IPS-15b (cell line): ENCODE results near the gene ZNF444.
A peak's percentile ranks its signal among the peaks of the same experiment; 100 is the strongest.
"Not testable (repeated sequence)": the region's sequence is repeated elsewhere in the genome, so short reads cannot be mapped to it uniquely, and the experiment has no call there.

ENCODE experiments used
- H3K27me3 ChIP-seq: one replicate; pipeline ENCODE4 v1.6.1; 2013; ENCODE audit warnings: low read length; ENCODE audit not compliant: control insufficient read depth, insufficient read depth
- H3K36me3 ChIP-seq: one replicate; pipeline ENCODE4 v1.6.1; 2013; ENCODE audit warnings: low read length; ENCODE audit not compliant: control insufficient read depth, insufficient read depth
- H3K4me1 ChIP-seq: one replicate; pipeline ENCODE4 v1.6.1; 2013; ENCODE audit warnings: mild to moderate bottlenecking, low read length; ENCODE audit not compliant: control insufficient read depth, insufficient read depth
- H3K4me3 ChIP-seq: one replicate; pipeline ENCODE4 v1.5.1; 2013; ENCODE audit warnings: low read depth, low read length
- H3K9ac ChIP-seq: one replicate; pipeline ENCODE4 v1.6.1; 2013; ENCODE audit warnings: low read depth, mild to moderate bottlenecking, low read length
- H3K9me3 ChIP-seq: one replicate; pipeline ENCODE4 v1.6.1; 2013; ENCODE audit warnings: mild to moderate bottlenecking, low read length; ENCODE audit not compliant: control insufficient read depth, insufficient read depth

ZNF444 gene

DNA sequence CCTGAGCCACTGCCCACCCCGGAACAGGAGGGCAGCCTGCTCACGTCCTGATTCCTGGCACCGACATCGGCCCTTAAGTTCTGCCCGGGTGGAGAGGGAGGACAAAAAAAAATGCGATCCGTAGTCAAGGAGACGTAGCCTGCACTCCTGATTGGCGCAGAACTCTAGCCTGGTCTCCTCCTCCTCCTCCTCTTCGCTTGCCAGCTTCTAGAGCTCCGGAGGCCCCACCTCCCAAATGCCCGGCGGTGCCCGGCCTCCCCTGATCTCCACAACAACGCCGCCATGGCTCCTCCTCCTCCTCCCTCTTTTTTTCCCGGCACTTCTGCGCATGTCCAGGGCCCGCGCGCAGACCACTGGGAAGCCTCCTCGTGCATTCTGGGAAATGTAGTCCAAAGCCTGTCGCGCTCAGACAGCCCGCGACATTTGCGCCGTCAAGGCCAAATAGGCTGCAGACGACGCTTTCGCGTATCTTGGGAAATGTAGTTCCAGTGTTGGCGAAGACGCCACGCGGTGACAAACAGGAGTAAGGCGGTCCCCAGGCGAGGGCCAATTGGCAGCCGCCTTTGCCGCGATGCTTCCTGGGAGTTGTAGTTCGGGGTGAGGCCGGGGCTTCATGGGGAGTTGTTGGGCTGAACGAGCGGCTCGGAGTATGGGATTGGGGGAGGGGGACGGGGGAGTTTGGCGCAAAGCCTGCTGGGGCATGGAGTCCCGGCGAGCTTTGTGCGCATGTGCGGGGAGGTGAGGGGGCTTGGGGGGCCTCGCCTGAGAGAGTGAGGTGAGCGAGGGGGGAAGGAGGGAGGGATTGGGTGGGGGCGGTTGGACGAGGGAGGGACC lies at the start of gene ZNF444:
Gene ZNF444, plus strand, starts transcription at position 705 of the 834 bp plus-strand sequence. CDS start 5,625 bp downstream, outside the sequence.
- peak within 1 kb of the TSS; percentile 82 for H3K4me3 ChIP-seq
- H3K9me3 ChIP-seq, result no peaks in the 10 kb centered on the region
- H3K4me1 ChIP-seq, result peaks cover 8% of the 10 kb centered on the region
- no peaks in the 10 kb centered on the region for H3K27me3 ChIP-seq
- peak within 1 kb of the TSS; percentile 70 for H3K9ac ChIP-seq
- H3K36me3 ChIP-seq, result no peaks in the 10 kb centered on the region

DNA sequence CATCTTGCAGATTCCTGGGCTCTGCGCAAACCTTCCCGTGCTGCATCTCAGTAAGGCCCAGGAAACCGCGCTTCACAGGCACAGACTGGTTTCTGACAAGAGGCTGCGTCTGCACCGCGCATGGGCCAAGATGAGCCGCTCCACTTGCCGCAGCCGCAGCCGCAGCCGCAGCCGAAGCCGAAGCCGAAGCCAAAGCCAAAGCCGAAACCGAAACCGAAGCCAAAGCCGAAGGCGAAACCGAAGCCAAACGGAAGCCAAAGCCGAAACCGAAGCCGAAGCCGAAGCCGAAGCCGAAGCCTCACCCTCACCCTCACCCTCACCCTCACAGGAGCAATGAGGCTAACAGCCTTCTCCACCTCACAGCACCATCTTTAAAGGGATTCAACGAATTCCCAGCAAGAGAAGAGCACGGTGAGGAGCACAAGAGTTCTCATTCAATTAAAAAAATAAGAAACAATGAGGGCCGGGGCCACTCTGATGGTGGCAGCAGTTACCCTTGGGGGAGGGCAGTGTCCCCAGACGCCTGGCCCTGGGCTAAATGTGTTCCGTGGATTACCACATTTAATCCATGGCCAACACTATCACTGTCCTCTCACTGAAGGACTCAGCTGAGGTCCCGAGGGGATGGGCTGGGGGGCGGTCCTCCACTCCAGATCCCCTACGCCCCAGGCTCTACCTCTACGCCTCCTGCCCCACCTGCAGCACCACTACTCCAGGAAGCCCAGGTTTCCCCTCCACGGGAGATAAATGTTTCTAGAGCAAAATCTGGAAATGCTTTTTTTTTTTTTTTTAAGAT lies 49.1 kb upstream of the ZNF444 start:
- H3K4me1 ChIP-seq, result peaks cover 2% of the 10 kb centered on the region
- H3K36me3 ChIP-seq, result peaks cover 31% of the 10 kb centered on the region
- H3K27me3 ChIP-seq, result no peaks in the 10 kb centered on the region
- no peak overlapping the region for H3K9ac ChIP-seq
- H3K9me3 ChIP-seq, result no peaks in the 10 kb centered on the region
- no peak overlapping the region for H3K4me3 ChIP-seq

DNA sequence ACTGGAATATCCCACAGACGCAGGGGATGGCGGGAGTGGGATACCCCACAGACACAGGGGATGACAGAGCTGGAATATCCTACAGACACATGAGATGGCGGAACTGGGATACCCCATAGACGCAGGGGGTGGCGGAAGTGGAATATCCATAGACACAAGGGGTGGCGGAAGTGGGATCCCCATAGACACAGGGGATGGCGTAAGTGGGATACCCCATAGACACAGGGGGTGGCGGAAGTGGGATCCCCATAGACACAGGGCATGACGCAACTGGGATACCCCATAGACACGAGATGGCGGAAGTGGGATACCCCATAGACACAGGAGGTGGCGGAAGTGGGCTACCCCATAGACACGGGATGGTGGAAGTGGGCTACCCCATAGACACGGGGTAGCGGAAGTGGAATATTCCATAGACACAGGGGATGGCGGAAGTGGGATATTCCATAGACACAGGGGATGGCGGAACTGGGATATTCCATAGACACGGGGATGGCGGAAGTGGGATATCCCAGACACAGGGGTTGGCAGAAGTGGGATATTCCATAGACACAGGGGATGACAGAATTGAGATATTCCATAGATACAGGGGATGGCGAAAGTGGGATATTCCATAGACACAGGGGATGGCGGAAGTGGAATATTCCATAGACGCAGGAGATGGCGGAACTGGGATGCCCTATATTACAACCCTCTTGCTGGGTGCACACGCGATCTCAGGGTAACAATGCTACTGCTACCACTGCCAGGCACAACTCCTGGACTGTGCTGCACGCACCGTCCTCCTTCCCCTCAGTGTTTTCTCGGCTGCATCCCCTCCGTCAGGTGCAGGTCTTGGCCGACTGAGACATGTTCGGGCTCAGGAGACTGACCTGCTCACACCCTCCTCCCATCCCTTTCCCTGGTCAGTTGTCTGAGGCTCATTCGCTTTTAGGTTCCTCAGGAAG lies 48.1 kb upstream of the ZNF444 start:
- Histone ChIP-seq H3K36me3 (peaks cover 33% of the 10 kb centered on the region), H3K4me3 (no peak overlapping the region), H3K4me1 (peaks cover 2% of the 10 kb centered on the region), H3K27me3 (no peaks in the 10 kb centered on the region), H3K9ac (no peak overlapping the region), H3K9me3 (no peaks in the 10 kb centered on the region)

DNA sequence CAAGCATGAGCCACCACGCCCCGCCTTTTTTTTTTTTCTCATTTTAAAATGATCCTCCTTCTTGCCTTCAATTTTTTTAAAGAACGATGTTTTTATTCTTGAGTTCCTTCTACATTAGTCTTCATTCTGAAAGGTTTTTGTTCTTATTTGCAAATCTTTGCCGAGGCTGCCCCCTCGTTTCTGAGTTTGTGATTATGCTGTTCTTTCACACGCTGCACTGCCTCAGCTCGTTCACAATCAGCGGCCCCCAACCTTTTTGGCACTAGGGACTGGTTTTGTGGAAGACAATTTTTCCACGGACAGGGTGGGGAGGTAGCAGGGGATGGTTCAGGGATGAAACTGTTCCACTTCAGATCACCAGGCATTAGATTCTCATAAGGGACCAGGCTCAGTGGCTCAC lies 46.6 kb upstream of the ZNF444 start:
- no peaks in the 10 kb centered on the region for H3K27me3 ChIP-seq
- no peaks in the 10 kb centered on the region for H3K9me3 ChIP-seq
- no peak overlapping the region for H3K9ac ChIP-seq
- H3K4me3 ChIP-seq, result no peak overlapping the region
- peaks cover 2% of the 10 kb centered on the region for H3K4me1 ChIP-seq
- H3K36me3 ChIP-seq, result peaks cover 33% of the 10 kb centered on the region

DNA sequence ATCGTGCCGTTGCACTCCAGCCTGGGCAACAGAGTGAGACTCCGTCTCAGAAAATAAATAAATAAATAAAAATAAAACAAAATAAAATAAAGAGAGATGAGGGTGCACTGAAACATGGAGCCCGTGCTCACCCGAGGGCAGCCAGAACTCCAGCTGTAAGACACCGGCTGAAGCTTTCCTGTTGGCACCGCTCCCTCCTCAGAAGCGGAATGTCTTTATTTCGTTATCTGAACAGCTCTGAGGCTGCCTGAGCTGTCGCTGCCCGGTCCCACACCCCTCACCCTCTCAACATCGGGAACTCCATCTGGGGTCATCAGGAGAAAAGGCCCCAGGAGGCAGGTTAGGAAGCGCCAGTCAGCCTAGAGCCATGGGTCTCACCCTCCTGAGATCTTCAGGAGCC lies 44.4 kb upstream of the ZNF444 start:
- Histone ChIP-seq H3K9ac (no peak overlapping the region), H3K36me3 (peaks cover 42% of the 10 kb centered on the region), H3K27me3 (no peaks in the 10 kb centered on the region), H3K9me3 (no peaks in the 10 kb centered on the region), H3K4me1 (peaks cover 2% of the 10 kb centered on the region), H3K4me3 (no peak overlapping the region)

DNA sequence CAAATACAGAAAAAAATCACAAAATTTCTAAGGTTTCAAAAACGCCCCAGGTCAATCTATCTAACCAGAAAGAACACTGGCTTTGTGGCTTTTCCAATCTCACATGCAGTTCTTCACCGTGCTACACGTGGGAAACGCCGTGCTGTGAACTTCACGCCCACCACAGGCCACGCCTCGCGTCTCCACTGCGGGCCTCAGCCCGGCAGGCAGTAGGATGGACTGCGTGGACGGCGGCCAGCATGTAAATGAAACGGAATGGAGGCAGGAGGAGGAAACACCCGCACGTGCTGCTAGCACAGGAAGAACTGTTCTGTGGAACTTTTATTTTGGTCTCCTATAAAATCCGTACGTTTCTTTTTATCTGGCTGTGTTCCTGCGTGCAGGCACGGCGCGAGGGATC lies 43.8 kb upstream of the ZNF444 start:
- no peak overlapping the region for H3K9ac ChIP-seq
- no peaks in the 10 kb centered on the region for H3K9me3 ChIP-seq
- peaks cover 47% of the 10 kb centered on the region for H3K36me3 ChIP-seq
- no peak overlapping the region for H3K4me3 ChIP-seq
- no peaks in the 10 kb centered on the region for H3K27me3 ChIP-seq
- H3K4me1 ChIP-seq, result no peaks in the 10 kb centered on the region

DNA sequence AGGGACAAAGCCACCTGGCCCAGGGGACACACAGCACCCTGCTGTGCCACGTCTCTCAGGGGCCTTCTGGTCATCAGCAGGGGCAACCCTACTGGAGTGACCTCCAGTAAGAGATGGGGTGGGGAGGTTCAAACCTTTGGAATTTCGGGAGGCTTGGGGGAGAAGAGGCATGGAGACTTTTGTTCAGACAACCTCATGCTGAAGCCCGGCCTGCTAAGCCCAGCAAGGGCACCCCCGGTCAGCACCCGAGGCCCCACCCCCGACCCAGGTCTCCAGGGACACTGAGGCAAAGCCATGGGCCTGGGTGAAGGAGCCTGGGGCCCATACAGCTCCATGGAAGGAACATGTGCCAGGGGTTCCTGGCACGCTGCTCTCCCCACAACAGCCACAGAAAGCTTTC lies 43.3 kb upstream of the ZNF444 start:
- H3K9me3 ChIP-seq, result no peaks in the 10 kb centered on the region
- no peak overlapping the region for H3K4me3 ChIP-seq
- no peaks in the 10 kb centered on the region for H3K4me1 ChIP-seq
- no peak overlapping the region for H3K9ac ChIP-seq
- no peaks in the 10 kb centered on the region for H3K27me3 ChIP-seq
- peaks cover 48% of the 10 kb centered on the region for H3K36me3 ChIP-seq

DNA sequence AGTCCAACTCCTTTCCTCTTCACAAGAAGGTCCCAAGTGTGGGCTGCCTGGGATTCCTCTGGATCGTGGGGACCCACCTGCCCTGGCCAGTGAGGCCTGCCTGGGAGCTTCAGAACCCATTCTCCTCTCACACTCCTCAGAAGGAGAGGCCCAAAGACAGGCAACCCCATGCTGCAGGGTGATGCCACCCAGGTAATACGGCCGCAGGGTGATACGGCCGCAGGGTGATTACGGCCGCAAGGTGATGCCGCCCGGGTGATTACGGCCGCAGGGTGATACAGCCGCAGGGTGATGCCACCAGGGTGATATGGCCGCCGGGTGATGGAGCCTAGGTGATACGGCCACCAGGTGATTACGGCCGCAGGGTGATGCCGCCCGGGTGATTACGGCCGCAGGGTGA lies 42.9 kb upstream of the ZNF444 start:
- H3K9me3 ChIP-seq, H3K27me3 ChIP-seq, H3K4me3 ChIP-seq, H3K9ac ChIP-seq, H3K4me1 ChIP-seq: not testable (repeated sequence)
- H3K36me3 ChIP-seq, result peaks cover 47% of the 10 kb centered on the region

DNA sequence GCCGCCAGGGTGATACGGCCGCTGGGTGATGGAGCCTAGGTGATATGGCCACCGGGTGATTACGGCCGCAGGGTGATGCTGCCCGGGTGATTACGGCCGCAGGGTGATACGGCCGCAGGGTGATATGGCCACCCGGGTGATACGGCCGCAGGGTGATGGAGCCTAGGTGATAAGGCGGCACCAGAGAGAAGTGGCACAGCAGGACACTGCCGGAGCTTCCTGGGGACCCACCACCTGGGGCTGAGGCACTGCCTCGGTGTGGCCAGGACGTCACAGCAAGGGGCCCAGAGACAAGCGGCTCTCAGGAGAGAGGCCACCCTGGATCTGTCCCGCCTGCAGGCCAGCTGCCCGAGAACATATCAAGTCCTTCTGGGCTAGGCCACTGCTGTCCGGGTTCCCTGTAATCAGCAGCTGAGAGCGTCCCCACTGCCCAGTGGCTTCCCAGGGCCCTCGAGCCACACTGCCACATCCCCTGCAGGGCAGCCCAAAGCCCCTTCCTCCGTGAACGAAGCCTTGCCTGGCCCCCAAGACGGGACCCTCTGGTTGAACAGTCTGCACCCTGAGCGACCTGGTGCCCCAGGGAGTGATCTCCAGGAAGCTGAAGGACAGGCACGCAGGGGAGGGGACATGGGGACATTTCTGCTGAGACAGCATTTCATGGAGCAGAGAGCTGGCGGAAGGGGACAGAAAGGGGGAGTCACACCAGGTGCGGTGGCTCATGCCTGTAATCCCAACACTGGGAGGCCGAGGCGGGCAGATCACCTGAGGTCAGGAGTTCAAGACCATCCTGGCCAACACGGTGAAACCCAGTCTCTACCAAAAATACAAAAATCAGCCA lies 42.1 kb upstream of the ZNF444 start:
- Histone ChIP-seq H3K36me3 (peaks cover 41% of the 10 kb centered on the region), H3K9ac (no peak overlapping the region), H3K27me3 (no peaks in the 10 kb centered on the region), H3K4me1 (no peaks in the 10 kb centered on the region), H3K9me3 (no peaks in the 10 kb centered on the region), H3K4me3 (no peak overlapping the region)

DNA sequence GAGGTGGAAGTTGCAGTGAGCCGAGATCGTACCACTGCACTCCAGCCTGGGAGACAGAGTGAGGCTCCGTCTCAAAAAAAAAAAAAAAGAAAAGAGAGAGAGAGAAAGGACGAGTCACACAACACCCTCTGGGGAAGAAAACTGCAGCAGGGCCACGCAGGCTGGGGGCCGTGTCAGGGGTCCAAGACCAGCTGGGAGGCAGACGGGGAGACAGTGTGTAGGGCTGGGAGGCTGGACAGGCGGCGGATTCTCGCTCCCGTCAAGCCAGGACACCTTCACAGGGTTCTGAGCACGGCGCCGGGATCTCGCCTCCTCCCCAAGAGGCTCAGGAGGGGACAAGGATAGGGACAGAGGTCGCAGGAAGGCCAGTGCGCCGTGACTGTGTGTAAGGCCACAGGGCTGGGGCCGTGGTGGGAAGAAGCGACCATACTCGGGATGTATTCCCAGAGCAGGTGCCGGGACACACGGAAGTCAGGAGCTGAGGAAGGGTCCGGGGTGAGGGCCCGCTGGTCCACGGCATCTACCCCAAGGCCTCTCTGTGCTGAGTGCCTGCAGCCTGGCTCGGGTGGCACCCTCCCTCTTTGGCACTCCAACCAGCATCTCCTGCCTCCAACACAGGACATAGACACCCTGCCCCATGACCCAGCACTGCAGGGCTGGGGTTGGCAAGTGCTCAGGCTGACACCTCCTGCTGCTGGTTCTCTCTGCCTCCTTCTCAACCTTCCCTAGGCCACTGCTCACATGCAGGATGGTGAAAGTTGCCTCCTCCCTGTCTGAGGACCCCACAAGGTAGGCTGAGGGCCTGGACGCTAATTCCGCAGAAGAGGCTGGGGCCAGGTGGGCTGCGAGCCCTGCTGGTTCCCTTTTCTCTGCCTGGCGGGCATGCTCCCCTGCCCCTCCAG lies 41.2 kb upstream of the ZNF444 start:
- Histone ChIP-seq H3K36me3 (peaks cover 41% of the 10 kb centered on the region), H3K9me3 (no peaks in the 10 kb centered on the region), H3K9ac (no peak overlapping the region), H3K4me1 (no peaks in the 10 kb centered on the region), H3K27me3 (no peaks in the 10 kb centered on the region), H3K4me3 (no peak overlapping the region)
